Esophagus mucosa (tissue), 1 donor: ENCODE data around the gene CTAG2. TPM values are rescaled to one million over a fixed set of nuclear protein-coding genes. Genes with fewer than 3 reads are reported as not detected.
"Not testable (repeated sequence)": the region's sequence is repeated elsewhere in the genome, so short reads cannot be mapped to it uniquely, and the experiment has no call there.

Experiments used
- ATAC-seq: fragments of 200-7000 bp; cut with Tn5 transposase; one replicate; pipeline ENCODE4 v1.9.1; 2020
- total RNA-seq: library from RNA; stranded (reverse); gene quantifications from one replicate; pipeline ENCODE4 v1.2.4, GENCODE V29; 2023
- donor health status: DM: yes; HTN: yes; CAD: no.

Gene CTAG2
- total RNA-seq, 1 donor from 2014 or later = not detected

DNA sequence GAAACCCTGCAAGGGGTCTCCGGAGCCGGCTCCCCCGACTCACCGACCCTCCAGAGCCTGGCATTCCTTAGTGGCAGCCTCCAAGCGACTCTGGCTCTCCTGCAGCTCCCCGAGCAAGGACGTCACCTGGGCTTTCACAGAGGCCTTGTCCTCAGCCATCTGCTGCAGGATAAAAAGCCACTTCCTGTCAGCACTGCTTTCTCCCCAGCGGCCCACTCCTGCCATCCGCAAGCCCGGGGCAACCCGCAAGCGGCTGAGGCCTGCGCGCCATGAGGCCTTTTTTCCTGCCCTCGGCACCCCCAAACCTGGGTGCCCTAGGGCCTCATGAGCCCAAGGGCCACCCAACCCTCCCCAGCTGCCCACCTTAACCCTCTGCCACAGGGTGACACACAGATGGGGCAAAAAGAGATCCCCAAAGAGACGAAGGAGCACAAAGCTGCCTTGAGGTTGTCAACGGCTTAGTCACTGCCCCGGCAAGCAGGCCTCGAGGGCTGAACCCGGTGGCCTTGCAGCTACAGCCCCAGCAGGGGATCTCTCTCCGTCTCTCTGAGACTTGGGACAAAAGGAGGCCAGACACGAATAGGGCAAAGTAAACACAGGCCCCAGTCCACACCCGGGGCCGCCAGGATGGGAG lies 7.5 kb downstream of the CTAG2 start:
- not testable (repeated sequence) for ATAC-seq

DNA sequence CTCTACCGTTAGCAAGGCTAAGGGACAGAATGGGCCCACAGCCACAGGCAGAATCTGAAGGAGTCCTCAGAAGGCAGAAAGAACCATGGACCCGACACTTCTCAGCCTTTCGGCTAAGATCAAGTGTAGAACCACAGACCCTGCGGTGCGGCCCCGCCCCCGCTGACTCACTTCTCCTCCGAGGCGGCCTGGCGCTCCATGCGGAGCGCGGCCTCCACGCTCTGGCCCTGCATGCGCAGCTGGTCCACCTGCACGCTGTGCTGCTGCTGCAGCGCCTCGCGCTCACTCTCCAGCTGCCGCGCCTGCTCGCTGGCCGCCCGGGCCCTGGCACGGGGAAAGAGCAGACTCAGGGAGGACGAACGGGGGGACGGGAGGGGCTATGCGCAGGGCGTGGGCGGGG lies 9.7 kb downstream of the CTAG2 start:
- ATAC-seq = not testable (repeated sequence)

DNA sequence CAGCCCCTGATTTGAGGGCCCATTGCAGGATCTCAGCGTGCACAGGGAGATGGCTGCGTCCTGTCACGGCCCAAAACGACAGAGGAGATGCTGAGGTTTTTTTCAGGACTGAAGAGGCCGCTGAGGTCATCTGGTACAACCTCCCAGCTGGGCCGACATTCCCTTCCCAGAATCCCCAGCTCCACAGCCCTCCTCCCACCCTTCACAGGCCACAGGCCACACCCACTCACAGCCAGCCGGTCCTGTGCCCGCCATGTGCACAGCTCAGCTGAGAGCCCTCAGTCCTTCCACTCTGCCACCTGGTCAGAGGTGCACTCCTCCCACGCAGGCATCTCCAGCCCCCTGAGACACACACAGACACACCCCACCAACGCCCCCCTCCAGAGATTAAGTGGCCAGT lies 11.6 kb downstream of the CTAG2 start:
- peak; percentile 26 for ATAC-seq

DNA sequence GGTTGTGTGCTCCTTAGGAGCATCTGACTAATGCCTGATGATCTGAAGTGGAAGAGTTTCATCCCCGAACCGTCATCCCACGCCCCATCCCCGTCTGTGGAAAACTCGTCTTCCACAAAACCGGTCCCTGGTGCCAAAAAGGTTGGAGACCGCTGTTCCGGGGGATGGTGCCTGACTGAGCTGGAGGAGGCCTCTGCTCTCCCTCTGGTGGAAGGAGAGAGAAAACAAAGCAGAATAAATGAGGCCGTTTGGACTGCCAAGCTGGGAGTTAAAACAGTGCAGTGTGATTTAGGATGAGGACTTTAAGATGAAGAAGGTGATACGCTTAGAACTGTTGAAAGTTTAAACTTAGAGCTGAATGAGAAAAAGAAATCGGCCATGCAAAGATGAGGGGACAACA lies 19.7 kb downstream of the CTAG2 start:
- not testable (repeated sequence) for ATAC-seq

DNA sequence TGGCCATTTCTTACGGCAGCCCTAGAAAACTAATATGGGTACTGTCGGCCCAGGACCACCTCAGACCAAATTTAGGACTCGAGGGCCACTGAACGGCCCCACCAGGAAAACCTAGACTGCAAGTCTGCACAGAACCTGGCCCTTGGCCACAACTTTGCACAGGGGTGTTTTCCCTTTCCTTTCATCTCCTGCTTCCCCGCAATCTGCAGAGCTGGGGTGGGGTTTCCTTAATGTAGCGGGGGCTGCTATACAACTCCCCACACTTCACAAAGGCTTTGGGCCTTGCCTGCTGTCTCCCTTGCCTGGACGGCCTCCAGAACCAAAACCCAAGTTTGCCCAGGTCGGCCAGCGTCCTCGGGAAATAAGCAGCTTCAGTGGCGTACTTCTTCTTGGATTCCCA lies 22.4 kb downstream of the CTAG2 start:
- not testable (repeated sequence) for ATAC-seq

DNA sequence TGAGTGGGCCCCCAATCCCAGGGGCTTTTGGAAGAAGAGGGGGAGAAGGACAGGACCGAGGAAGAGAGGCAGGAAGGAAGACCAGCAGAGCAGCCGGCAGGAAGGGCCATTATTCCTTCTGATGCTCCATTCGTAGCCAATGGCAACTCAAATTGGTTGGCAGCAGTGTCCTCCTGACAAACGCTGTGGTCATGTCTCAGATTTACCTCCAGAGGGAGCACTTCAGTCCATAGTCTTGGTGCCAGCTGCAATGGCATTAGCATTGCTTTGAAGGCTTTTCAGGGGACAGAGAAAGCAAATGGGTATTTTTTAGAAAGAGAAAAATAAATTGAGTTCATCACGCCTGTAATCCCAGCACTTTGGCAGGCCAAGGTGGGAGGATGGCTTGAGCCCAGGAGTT lies 24.4 kb downstream of the CTAG2 start:
- peak; percentile 45 for ATAC-seq

DNA sequence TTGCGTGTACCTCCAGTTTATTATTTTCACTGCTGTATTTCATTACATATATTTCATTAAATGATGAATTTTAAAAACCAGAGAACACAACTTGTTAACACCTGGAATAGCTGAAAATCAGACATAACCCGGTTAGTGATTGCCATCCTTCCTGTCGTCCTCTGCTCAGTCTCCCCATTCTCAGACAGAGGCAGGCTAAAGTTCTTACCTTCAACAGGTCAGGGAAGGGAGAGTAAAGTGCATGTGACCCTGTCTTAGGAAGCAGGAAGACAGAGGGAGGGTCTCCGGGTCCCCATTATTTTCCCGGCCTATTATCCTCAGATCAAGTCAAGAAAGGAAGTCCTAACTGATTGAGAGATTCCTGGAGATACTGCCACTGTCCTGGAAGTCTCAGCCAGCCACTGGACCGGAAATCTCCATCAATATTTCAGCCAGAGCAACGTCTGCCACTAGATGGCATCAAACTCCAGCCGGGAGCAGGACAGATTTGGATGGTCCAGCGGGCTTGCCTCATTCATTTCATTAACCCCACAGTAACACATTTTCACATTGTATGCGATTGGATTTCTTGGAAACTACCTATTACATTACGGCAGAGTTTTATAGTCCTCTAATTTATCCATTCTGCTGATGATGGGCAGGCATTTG lies 32.5 kb downstream of the CTAG2 start:
- peak; percentile 34 for ATAC-seq

DNA sequence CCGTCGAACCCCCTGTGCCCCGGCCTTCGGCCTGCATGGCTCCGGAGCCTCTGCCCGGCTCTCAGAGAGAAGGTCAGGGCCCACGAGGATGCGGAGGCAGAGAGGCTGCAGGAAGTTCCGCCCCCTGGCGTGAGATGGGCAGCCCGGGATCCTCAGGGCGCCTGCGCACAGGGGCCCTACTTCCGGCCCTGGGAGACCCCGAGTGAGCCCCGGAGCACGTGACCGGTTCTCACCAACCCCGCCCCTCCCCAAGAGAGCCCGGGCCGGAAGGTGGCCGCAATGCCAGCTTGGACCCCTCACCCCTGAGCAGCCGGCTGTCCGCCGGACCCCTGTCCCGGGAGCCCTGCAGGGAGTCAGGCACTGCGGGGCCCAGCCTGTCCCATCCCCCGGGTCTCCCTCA lies 34.2 kb downstream of the CTAG2 start, which contains the start of gene CTAG1B:
Gene CTAG1B (minus strand): TSS at position 101 of the 400 bp plus-strand sequence. CDS start 64 bp downstream, at position 37.
- peak; percentile 29 for ATAC-seq

DNA sequence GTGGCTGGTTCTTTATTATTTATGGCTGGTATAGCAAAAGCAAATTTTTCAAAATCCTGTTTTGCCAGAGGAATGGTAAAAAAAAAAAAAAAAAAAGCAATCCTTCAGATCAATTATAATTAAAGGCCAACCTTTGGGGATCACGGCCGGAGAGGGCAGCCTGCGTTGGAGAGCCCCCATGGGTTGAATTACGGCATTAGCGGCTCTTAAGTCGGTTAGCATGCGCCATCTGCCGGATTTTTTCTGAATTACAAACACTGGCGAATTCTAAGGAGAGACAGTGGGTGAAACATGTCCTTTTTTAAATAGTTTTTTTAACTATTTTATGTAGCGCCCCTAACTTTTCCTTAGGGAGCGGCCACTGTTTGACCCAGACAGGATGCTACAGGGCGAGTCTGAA lies 39.8 kb downstream of the CTAG2 start:
- ATAC-seq = not testable (repeated sequence)

DNA sequence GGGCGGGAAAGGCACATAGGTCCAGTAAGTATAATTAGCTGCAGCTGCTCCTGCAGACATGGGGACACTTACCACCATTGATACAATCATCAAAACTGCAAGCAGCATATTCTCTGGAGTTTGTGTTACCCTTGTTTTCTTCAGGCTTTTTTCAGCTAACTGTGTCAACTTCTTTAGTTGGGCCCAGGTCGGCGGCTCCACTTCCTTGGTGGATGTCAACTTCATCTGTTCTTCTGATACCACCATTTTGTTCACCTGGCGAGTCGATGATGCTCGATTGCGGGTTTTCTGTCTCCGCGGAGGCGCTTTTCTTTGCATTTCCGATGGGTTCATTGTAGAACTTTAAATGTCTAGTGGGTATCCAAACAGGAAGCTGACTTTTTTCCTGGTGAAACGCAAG lies 42.2 kb downstream of the CTAG2 start:
- not testable (repeated sequence) for ATAC-seq

DNA sequence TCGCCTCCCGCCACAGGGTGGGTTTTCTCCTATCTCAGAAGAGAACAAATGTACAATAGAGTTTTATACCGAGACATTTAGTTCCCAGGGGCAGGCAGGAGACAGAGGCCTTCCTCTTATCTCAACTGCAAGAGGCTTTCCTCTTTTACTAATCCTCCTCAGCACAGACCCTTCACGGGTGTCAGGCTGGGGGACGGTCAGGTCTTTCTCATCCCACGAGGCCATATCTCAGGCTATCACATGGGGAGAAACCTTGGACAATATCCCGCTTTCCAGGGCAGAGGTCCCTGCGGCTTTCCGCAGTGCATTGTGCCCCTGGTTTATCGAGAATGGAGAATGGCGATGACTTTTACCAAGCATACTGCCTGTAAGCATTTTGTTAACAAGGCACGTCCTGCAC lies 44.6 kb downstream of the CTAG2 start:
- not testable (repeated sequence) for ATAC-seq

DNA sequence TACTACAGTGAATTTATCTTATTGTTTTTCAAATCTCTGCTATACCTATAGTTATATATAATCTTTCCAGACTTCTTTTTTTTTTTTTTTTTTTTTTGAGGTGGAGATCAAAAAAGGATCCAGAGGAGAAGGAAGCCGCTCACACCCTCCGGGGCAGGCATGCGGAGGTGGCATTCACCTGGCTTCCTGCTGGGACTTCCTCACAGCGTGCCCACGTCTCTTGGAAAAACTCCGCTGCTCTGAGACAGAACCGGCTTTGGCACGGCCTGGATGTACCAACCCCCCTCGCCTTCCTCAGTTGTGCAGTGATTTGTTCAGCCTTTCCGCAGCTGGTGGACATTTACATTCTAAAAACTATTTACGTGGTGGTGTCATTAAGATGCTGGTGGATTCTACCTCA lies 45.4 kb downstream of the CTAG2 start:
- not testable (repeated sequence) for ATAC-seq

DNA sequence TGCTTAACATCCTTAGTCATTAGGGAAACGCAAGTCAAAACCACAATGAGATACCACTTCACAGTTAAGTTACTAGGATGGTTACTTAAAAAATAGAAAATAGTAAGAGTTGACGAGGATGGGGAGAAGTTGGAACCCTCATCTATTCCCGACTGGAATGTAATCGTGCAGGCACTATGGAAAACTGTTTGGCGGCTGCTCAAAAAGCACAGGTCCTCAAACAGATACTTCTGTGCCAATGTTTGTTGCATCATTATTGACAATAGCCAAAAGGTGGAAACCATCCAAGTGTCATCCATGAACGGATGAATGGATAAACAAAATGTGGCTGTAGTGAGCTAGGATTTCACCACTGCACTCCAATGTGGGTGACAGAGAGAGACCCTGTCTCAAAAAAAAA lies 46.0 kb downstream of the CTAG2 start:
- ATAC-seq = no peak

DNA sequence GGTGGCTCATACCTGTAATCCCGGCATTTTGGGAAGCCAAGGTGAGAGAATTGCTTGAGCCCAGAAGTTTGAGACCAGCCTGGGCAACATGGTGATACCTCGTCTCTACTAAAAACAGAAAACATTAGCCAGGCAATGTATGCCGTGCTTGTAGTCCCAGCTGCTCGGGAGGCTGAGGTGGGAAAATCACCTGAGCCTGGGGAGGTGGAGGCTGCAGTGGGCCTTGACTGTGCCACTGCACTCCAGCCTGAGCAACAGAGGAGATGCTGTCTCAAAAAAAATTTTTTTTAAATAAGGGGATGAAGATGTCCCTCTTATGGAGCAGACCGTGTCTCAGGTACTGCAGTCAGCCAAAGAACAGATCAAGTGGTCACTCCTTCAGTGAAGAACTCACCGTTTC lies 47.8 kb downstream of the CTAG2 start:
- no peak for ATAC-seq

DNA sequence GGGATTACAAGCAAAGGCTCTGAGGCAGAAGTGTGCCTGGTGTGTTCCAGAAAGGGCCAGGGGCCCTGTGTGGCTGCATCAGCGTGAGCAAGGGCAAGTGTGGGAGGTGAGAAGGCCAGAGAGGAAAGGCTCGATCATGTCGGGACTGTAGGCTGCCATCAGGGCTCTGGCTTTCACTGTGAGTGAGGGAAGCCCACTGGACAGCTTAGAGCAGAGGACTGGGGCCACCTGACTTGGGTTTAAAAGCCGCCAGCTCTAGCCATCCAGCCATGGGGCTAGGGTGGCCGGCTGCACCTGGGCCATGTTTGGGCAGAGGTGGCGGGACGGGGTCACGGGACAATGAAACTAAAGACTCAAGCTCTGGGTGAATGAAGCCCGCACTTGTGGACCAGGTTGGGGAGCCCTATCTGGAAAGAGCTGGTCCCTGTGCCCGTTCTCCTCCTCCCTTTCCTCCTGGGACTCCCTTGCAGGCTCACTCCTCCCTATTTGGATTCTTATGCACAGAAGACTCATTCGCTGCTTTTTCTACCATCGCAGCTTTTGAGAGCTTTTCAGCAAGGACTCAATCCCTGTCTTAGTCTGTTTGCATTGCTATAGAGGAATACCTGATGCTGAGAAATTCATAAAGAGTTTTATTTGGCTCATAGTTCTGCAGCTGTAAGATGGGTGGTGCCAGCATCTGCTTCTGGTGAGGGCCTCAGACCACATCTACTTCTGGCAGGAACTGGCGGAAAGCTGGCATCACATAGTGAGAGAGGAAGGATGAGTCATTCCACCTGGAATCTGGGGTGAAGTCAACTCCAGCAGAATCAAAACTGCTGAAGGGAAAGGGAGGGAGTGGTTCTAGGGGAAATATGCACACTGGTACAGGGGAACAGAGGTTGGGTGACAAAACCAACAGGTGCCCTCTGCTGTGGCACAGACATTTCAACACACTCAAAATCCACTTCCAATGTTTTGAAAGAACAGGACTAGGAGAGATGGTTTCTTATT lies 49.6 kb downstream of the CTAG2 start:
- peak; percentile 76 for ATAC-seq

DNA sequence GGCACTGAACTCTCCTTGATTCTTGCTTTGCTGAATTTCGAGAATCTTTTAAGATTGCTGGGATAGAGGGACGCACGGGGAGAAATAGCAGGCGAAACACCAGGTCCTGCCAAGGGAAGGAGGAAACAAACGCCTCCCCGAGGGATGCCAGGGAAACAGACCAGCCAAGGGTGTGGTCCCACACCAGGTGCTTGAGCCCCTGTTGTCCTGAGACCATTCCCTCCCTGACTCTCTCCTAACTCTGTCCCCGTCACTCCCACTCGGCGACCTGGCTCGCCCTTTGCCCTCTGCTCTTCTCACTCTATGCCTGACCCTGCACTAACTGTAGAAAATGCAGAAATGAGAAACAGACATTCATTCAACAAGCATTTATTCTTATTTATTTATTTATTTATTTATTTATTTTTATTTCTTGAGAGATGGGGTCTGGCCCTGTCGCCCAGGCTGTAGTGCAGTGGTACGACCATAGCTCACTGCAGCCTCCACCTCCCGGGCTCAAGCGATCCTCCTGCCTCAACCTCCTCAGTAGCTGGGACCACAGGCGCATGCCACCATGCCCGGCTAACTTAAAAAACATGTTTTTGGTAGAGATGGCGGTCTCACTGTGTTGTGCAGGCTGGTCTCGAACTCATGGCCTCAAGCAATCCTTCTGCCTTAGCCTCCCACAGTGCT lies 50.5 kb downstream of the CTAG2 start:
- no peak for ATAC-seq

DNA sequence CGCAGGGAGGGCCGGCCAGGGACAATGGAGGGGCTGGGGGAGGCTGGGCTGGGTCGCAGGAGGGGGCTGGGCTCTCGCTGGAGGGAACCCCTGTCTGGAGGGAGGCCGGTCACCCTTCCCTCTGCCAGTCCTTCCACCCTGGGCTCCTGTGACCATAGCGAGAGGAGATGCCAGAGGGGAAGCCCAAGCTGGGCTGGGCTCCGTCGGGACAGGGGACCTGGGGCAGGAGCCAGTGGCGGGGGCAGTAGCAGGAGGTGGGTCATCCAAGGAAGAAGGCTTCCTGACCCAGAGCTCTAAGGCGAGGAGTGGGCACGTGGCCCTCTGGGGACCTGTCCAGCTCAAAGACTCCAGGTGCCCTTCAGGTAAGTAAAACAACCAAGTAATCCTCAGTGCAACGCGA lies 51.2 kb downstream of the CTAG2 start:
- ATAC-seq = no peak

Other genes starting within 250 kb of the CTAG2 start
- gene DNASE1L1, start 244.3 kb downstream of the CTAG2 start, total RNA-seq = 22.8 TPM
- 18.1 TPM for gene TAFAZZIN, start 242.0 kb downstream of the CTAG2 start, total RNA-seq
- gene ATP6AP1, start 224.9 kb downstream of the CTAG2 start, total RNA-seq = 63.2 TPM
- gene GDI1, start 216.4 kb downstream of the CTAG2 start, total RNA-seq = 33.8 TPM
- gene FAM50A, start 209.4 kb downstream of the CTAG2 start, total RNA-seq = 17.9 TPM
- 7.1 TPM for gene PLXNA3, start 195.3 kb downstream of the CTAG2 start, total RNA-seq
- 15.1 TPM for gene LAGE3, start 174.3 kb downstream of the CTAG2 start, total RNA-seq
- gene UBL4A, start 167.0 kb downstream of the CTAG2 start, total RNA-seq = 32.3 TPM
- gene SLC10A3, start 162.9 kb downstream of the CTAG2 start, total RNA-seq = 20.6 TPM
- 40.6 TPM for gene FAM3A, start 137.3 kb downstream of the CTAG2 start, total RNA-seq
- 75.4 TPM for gene G6PD, start 106.7 kb downstream of the CTAG2 start, total RNA-seq
- 16.1 TPM for gene IKBKG, start 106.0 kb downstream of the CTAG2 start, total RNA-seq
- not detected for gene CTAG1A, start 68.4 kb downstream of the CTAG2 start, total RNA-seq
- not detected for gene CTAG1B, start 34.3 kb downstream of the CTAG2 start, total RNA-seq
- gene GAB3, start 97.5 kb upstream of the CTAG2 start, total RNA-seq = 0.52 TPM
- gene DKC1, start 109.3 kb upstream of the CTAG2 start, total RNA-seq = 44.8 TPM
- gene MPP1, start 151.9 kb upstream of the CTAG2 start, total RNA-seq = 6.3 TPM
- not detected for gene SMIM9, start 181.1 kb upstream of the CTAG2 start, total RNA-seq
- gene F8A1, start 232.8 kb upstream of the CTAG2 start, total RNA-seq = 19.6 TPM